Naive B cell (primary cell): ENCODE results near the gene SUPT20HL1. TPM values are rescaled to one million over a fixed set of nuclear protein-coding genes. Genes with fewer than 3 reads are reported as not detected.
"Not testable (repeated sequence)": the region's sequence is repeated elsewhere in the genome, so short reads cannot be mapped to it uniquely, and the experiment has no call there.

Experiments
- ATAC-seq, 2 donors: fragments of 150-1000 bp; cut with Tn5 transposase; 2 replicates each; pipeline ENCODE4 v1.10.0; 2021; ENCODE audit warnings: low read depth in 2 of 2, mild to moderate bottlenecking in 2 of 2, moderate library complexity in 2 of 2
- DNase-seq: peaks from one replicate; pipeline ENCODE4 v3.0.0; 2022
- H3K27ac Mint-ChIP-seq, 6 donors: one replicate each; pipeline ENCODE4 v1.8.0; 2020 to 2022; ENCODE audit warnings: mild to moderate bottlenecking in 6 of 6, mixed read lengths in 6 of 6, moderate library complexity in 5 of 6, inconsistent platforms in 2 of 6
- H3K27me3 Mint-ChIP-seq, 3 donors: one replicate each; pipeline ENCODE4 v1.8.0; 2021 to 2022; ENCODE audit warnings: mixed read lengths in 3 of 3, mild to moderate bottlenecking in 1 of 3
- H3K36me3 Mint-ChIP-seq, 2 donors: one replicate each; pipeline ENCODE4 v1.8.0; 2020 to 2022; ENCODE audit warnings: mixed read lengths in 2 of 2, inconsistent platforms in 1 of 2, mild to moderate bottlenecking in 1 of 2
- H3K4me1 Mint-ChIP-seq, 3 donors: one replicate each; pipeline ENCODE4 v1.8.0; 2020 to 2022; ENCODE audit warnings: mixed read lengths in 3 of 3, inconsistent platforms in 1 of 3, mild to moderate bottlenecking in 1 of 3, moderate library complexity in 1 of 3
- H3K4me3 Mint-ChIP-seq, 8 donors: one replicate each; pipeline ENCODE4 v1.8.0; 2020 to 2022; ENCODE audit warnings: mild to moderate bottlenecking in 8 of 8, mixed read lengths in 8 of 8, moderate library complexity in 8 of 8, inconsistent platforms in 2 of 8
- H3K9me3 Mint-ChIP-seq, 7 donors: one replicate each; pipeline ENCODE4 v1.8.0; 2020 to 2022; ENCODE audit warnings: mixed read lengths in 7 of 7, mild to moderate bottlenecking in 5 of 7, inconsistent platforms in 2 of 7, moderate library complexity in 1 of 7
- polyA plus RNA-seq, 6 donors: library from polyadenylated mRNA; unstranded; fragments of 300-500 nt; fragmentation: Illumina TruSeq; gene quantifications; one replicate each; pipeline ENCODE4 v1.2.3, GENCODE V29; 2021; ENCODE audit warnings: low read depth in 6 of 6

SUPT20HL1 gene
- polyA plus RNA-seq, 6 donors from 2014 or later, result not detected

GRCh38 chrX:24369816-24370215 is 9.4 kb downstream of the SUPT20HL1 start:
- peaks cover 9 to 53% (median 28%) of the 10 kb centered on the region in 3 donors for H3K27me3 Mint-ChIP-seq
- DNase-seq (no peak), ATAC-seq (no peak)
- H3K27ac Mint-ChIP-seq, result no peak overlapping the region
- H3K36me3 Mint-ChIP-seq, result peaks cover 0 to 4% of the 10 kb centered on the region in 2 donors
- peaks cover 0 to 3% (median 0%) of the 10 kb centered on the region in 7 donors for H3K9me3 Mint-ChIP-seq
- H3K4me1 Mint-ChIP-seq, result peaks cover 7 to 11% (median 9%) of the 10 kb centered on the region in 3 donors
- H3K4me3 Mint-ChIP-seq, result no peak overlapping the region

- H3K27ac Mint-ChIP-seq, result no peak overlapping the region
These were observed 11.0 kb downstream of the SUPT20HL1 start for GRCh38 chrX:24371391-24371972.

GRCh38 chrX:24372021-24372763 is 11.8 kb downstream of the SUPT20HL1 start:
- peak overlapping the region in 1 of 6 donors; percentile 24 for H3K27ac Mint-ChIP-seq
- ATAC-seq (no peak), DNase-seq (no peak)
- peaks cover 0 to 3% (median 0%) of the 10 kb centered on the region in 7 donors for H3K9me3 Mint-ChIP-seq
- H3K4me1 Mint-ChIP-seq, result peaks cover 7 to 11% (median 9%) of the 10 kb centered on the region in 3 donors
- peaks cover 0 to 4% of the 10 kb centered on the region in 2 donors for H3K36me3 Mint-ChIP-seq
- H3K27me3 Mint-ChIP-seq, result peaks cover 9 to 52% (median 28%) of the 10 kb centered on the region in 3 donors
- H3K4me3 Mint-ChIP-seq, result peak overlapping the region in 1 of 8 donors; percentile 4

More at GRCh38 chrX:24371391-24371972, 11.0 kb downstream of the SUPT20HL1 start:
- DNase-seq, result peak; percentile 37
- peak overlapping the region in 6 of 8 donors; percentile 27 to 77 (median 54) for H3K4me3 Mint-ChIP-seq
- peaks cover 0 to 4% of the 10 kb centered on the region in 2 donors for H3K36me3 Mint-ChIP-seq
- peaks cover 9 to 45% (median 28%) of the 10 kb centered on the region in 3 donors for H3K27me3 Mint-ChIP-seq
- peaks cover 0 to 3% (median 0%) of the 10 kb centered on the region in 7 donors for H3K9me3 Mint-ChIP-seq
- peak; percentile 58 to 76 for ATAC-seq
- peaks cover 7 to 11% (median 9%) of the 10 kb centered on the region in 3 donors for H3K4me1 Mint-ChIP-seq

GRCh38 chrX:24375600-24376131 is 15.2 kb downstream of the SUPT20HL1 start:
- DNase-seq (no peak), ATAC-seq (no peak)
- H3K27me3 Mint-ChIP-seq, result peaks cover 10 to 46% (median 28%) of the 10 kb centered on the region in 3 donors
- H3K27ac Mint-ChIP-seq, result no peak overlapping the region
- H3K4me3 Mint-ChIP-seq, result no peak overlapping the region
- H3K4me1 Mint-ChIP-seq, result peaks cover 7 to 11% (median 9%) of the 10 kb centered on the region in 3 donors
- H3K9me3 Mint-ChIP-seq, result peaks cover 0 to 3% (median 0%) of the 10 kb centered on the region in 7 donors
- H3K36me3 Mint-ChIP-seq, result peaks cover 0 to 4% of the 10 kb centered on the region in 2 donors

- Mint-ChIP-seq H3K9me3 (peaks cover 0 to 3% (median 0%) of the 10 kb centered on the region in 7 donors), H3K4me3 (no peak overlapping the region), H3K27me3 (peaks cover 10 to 39% (median 24%) of the 10 kb centered on the region in 3 donors), H3K27ac (no peak overlapping the region), H3K4me1 (peaks cover under 1 to 7% (median 5%) of the 10 kb centered on the region in 3 donors), H3K36me3 (peaks cover 0 to 4% of the 10 kb centered on the region in 2 donors)
- no peak for DNase-seq
- ATAC-seq, result no peak
These were observed 16.0 kb downstream of the SUPT20HL1 start for GRCh38 chrX:24376403-24376802.

GRCh38 chrX:24377195-24377594 is 16.8 kb downstream of the SUPT20HL1 start:
- H3K27ac Mint-ChIP-seq, result no peak overlapping the region
- peaks cover 0 to 4% of the 10 kb centered on the region in 2 donors for H3K36me3 Mint-ChIP-seq
- no peak overlapping the region for H3K4me3 Mint-ChIP-seq
- peaks cover 10 to 32% (median 16%) of the 10 kb centered on the region in 3 donors for H3K27me3 Mint-ChIP-seq
- ATAC-seq, result no peak
- H3K9me3 Mint-ChIP-seq, result peaks cover 0 to 3% (median 0%) of the 10 kb centered on the region in 7 donors
- H3K4me1 Mint-ChIP-seq, result no peaks in the 10 kb centered on the region
- DNase-seq, result no peak

GRCh38 chrX:24377911-24378468 is 17.6 kb downstream of the SUPT20HL1 start:
- H3K9me3 Mint-ChIP-seq, result no peaks in the 10 kb centered on the region
- ATAC-seq (no peak), DNase-seq (no peak)
- no peak overlapping the region for H3K4me3 Mint-ChIP-seq
- H3K4me1 Mint-ChIP-seq, result no peaks in the 10 kb centered on the region
- H3K27ac Mint-ChIP-seq, result no peak overlapping the region
- H3K27me3 Mint-ChIP-seq, result peaks cover 4 to 32% (median 8%) of the 10 kb centered on the region in 3 donors
- peaks cover 0 to 4% of the 10 kb centered on the region in 2 donors for H3K36me3 Mint-ChIP-seq

GRCh38 chrX:24378706-24379105 is 18.3 kb downstream of the SUPT20HL1 start:
- no peaks in the 10 kb centered on the region for H3K36me3 Mint-ChIP-seq
- H3K9me3 Mint-ChIP-seq, result peaks cover 0 to 2% (median 0%) of the 10 kb centered on the region in 7 donors
- ATAC-seq (no peak), DNase-seq (no peak)
- no peak overlapping the region for H3K4me3 Mint-ChIP-seq
- no peak overlapping the region for H3K27ac Mint-ChIP-seq
- no peaks in the 10 kb centered on the region for H3K4me1 Mint-ChIP-seq
- peaks cover under 1 to 30% (median 9%) of the 10 kb centered on the region in 3 donors for H3K27me3 Mint-ChIP-seq

GRCh38 chrX:24380262-24381187 is 20.1 kb downstream of the SUPT20HL1 start:
- Mint-ChIP-seq H3K27ac (peak overlapping the region in 1 of 6 donors; percentile 4), H3K4me3 (no peak overlapping the region), H3K36me3 (no peaks in the 10 kb centered on the region), H3K27me3 (peaks cover 9 to 32% (median 13%) of the 10 kb centered on the region in 3 donors), H3K4me1 (no peaks in the 10 kb centered on the region), H3K9me3 (peaks cover 0 to 3% (median 0%) of the 10 kb centered on the region in 7 donors)
- no peak for DNase-seq
- ATAC-seq, result no peak

GRCh38 chrX:24382315-24382714 is 21.9 kb downstream of the SUPT20HL1 start:
- H3K27me3 Mint-ChIP-seq, result peaks cover 14 to 34% (median 21%) of the 10 kb centered on the region in 3 donors
- not testable (repeated sequence) for DNase-seq, H3K36me3 Mint-ChIP-seq, ATAC-seq, H3K27ac Mint-ChIP-seq, H3K4me1 Mint-ChIP-seq, H3K4me3 Mint-ChIP-seq, H3K9me3 Mint-ChIP-seq

GRCh38 chrX:24387724-24388123 is 27.3 kb downstream of the SUPT20HL1 start:
- Mint-ChIP-seq H3K4me3 (no peak overlapping the region), H3K27ac (no peak overlapping the region), H3K9me3 (peaks cover 0 to 8% (median 0%) of the 10 kb centered on the region in 7 donors), H3K27me3 (peaks cover 25 to 41% (median 38%) of the 10 kb centered on the region in 3 donors), H3K4me1 (no peaks in the 10 kb centered on the region), H3K36me3 (no peaks in the 10 kb centered on the region)
- ATAC-seq (no peak), DNase-seq (no peak)

- no peak for DNase-seq
- no peak overlapping the region for H3K27ac Mint-ChIP-seq
- peaks cover 15 to 32% (median 23%) of the 10 kb centered on the region in 3 donors for H3K27me3 Mint-ChIP-seq
- H3K36me3 Mint-ChIP-seq, result no peaks in the 10 kb centered on the region
- peaks cover 0 to 6% (median 0%) of the 10 kb centered on the region in 7 donors for H3K9me3 Mint-ChIP-seq
- no peaks in the 10 kb centered on the region for H3K4me1 Mint-ChIP-seq
- H3K4me3 Mint-ChIP-seq, result no peak overlapping the region
- ATAC-seq, result no peak
These were observed 30.9 kb downstream of the SUPT20HL1 start for GRCh38 chrX:24391389-24391788.
